ENCODE data around the gene B3GNT2.

DNA sequence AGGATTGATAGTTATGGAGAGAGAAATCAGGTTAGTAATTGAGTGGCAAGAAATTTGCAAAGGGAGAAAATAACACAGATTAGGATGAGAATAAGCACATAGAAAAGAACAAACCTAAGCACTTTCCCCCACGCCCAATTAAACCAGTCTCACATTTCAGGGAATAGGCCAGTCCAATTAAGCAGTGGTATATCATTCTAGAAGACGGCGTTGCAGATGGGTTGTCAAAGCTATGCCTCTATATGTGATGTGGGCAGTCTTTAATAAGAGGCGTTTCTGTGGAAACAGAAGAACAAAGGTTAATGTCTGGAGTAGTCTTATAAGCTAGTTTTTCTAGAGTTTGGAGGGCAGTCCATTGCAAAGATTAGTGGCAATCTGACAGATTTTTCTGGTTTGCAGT, 61.6 kb downstream of the B3GNT2 start:
- TF ChIP-seq, protein P1, sequence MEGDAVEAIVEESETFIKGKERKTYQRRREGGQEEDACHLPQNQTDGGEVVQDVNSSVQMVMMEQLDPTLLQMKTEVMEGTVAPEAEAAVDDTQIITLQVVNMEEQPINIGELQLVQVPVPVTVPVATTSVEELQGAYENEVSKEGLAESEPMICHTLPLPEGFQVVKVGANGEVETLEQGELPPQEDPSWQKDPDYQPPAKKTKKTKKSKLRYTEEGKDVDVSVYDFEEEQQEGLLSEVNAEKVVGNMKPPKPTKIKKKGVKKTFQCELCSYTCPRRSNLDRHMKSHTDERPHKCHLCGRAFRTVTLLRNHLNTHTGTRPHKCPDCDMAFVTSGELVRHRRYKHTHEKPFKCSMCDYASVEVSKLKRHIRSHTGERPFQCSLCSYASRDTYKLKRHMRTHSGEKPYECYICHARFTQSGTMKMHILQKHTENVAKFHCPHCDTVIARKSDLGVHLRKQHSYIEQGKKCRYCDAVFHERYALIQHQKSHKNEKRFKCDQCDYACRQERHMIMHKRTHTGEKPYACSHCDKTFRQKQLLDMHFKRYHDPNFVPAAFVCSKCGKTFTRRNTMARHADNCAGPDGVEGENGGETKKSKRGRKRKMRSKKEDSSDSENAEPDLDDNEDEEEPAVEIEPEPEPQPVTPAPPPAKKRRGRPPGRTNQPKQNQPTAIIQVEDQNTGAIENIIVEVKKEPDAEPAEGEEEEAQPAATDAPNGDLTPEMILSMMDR (IDR thresholded peaks at IDR 0.05 in 2 of 3, conservative IDR thresholded peaks at IDR 0.05 in 1 of 3; ENCODE audit: insufficient read depth in 2 of 3, low read depth in 1 of 3, low read length in 3 of 3), result no peak
- TF ChIP-seq CREM (IDR thresholded peaks at IDR 0.05; ENCODE audit: low read depth), result no peak
- TF ChIP-seq, protein P2, sequence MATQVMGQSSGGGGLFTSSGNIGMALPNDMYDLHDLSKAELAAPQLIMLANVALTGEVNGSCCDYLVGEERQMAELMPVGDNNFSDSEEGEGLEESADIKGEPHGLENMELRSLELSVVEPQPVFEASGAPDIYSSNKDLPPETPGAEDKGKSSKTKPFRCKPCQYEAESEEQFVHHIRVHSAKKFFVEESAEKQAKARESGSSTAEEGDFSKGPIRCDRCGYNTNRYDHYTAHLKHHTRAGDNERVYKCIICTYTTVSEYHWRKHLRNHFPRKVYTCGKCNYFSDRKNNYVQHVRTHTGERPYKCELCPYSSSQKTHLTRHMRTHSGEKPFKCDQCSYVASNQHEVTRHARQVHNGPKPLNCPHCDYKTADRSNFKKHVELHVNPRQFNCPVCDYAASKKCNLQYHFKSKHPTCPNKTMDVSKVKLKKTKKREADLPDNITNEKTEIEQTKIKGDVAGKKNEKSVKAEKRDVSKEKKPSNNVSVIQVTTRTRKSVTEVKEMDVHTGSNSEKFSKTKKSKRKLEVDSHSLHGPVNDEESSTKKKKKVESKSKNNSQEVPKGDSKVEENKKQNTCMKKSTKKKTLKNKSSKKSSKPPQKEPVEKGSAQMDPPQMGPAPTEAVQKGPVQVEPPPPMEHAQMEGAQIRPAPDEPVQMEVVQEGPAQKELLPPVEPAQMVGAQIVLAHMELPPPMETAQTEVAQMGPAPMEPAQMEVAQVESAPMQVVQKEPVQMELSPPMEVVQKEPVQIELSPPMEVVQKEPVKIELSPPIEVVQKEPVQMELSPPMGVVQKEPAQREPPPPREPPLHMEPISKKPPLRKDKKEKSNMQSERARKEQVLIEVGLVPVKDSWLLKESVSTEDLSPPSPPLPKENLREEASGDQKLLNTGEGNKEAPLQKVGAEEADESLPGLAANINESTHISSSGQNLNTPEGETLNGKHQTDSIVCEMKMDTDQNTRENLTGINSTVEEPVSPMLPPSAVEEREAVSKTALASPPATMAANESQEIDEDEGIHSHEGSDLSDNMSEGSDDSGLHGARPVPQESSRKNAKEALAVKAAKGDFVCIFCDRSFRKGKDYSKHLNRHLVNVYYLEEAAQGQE (IDR thresholded peaks at IDR 0.05; ENCODE audit: borderline replicate concordance), result no peak
- TF ChIP-seq, protein P2 (CRISPR knock-in tag; IDR thresholded peaks at IDR 0.05; ENCODE audit: low read depth), result no peak
- no peak for TF ChIP-seq HMG20A (CRISPR knock-in tag; conservative IDR thresholded peaks at IDR 0.05)
- TF ChIP-seq MTA3 (IDR thresholded peaks at IDR 0.05; ENCODE audit: borderline replicate concordance), result no peak
- TF ChIP-seq CTBP1 (IDR thresholded peaks at IDR 0.05; ENCODE audit: borderline replicate concordance), result no peak
- TF ChIP-seq, protein P3, sequence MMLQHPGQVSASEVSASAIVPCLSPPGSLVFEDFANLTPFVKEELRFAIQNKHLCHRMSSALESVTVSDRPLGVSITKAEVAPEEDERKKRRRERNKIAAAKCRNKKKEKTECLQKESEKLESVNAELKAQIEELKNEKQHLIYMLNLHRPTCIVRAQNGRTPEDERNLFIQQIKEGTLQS (IDR thresholded peaks at IDR 0.05), result no peak
- TF ChIP-seq, protein P3 (CRISPR knock-in tag; conservative IDR thresholded peaks at IDR 0.05), result no peak
- no peak for TF ChIP-seq ZSCAN29 (IDR thresholded peaks at IDR 0.05)

All from K562 (cell line).